HG03354 (cell line): ENCODE data around the gene UBXN11.
"Not testable (repeated sequence)": the region's sequence is repeated elsewhere in the genome, so short reads cannot be mapped to it uniquely, and the experiment has no call there.

Experiments used
- ATAC-seq: cut with Tn5 transposase; IDR thresholded peaks from one replicate; pipeline ENCODE4 v1.9.1; 2021; ENCODE audit warnings: mild to moderate bottlenecking; ENCODE audit not compliant: unreplicated experiment, poor library complexity, severe bottlenecking

UBXN11 gene

GRCh38 chr1:26337206-26337535 lies 30.7 kb upstream of the UBXN11 start:
- no peak for ATAC-seq

- ATAC-seq: peak; percentile 57
Observed at GRCh38 chr1:26336477-26337205, 30.2 kb upstream of the UBXN11 start.

DNA sequence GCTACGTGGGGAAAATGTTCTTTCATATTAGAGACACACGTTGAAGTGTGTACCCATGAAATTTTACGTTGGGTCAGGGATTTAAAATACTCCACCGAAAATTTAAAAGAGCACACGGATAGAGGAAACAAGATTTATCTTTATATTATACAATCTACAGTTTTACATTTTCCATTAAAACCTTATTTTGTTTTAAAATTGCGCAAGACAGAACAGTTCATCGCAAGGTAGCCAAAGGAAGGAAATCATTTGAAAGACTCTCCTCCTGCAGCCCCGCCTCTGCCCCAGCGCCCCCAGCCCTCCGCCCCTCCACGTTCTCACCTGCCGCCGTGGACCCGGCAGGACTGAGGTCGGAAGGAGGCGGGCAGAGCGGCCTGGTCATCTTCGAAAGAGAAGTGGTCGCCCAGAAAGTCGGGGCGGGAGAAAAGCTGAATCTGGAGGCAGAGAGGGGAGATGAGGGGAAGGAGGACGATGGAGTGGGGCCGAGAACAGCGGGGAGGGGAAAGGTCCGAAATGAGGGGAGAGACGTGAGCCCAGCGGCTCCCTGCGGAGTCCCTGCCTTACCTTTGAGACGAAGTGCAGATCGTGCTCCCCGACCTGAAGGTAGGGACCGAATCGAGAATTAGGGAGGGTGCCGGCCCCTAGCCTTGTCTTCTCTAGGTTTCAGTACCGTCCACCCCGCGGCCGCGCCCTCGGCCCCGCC lies 29.5 kb upstream of the UBXN11 start:
- no peak for ATAC-seq

- not testable (repeated sequence) for ATAC-seq
Observed at GRCh38 chr1:26333312-26333711, 26.9 kb upstream of the UBXN11 start.

GRCh38 chr1:26330276-26330675 lies 23.8 kb upstream of the UBXN11 start:
- ATAC-seq: no peak

GRCh38 chr1:26329380-26329779 lies 22.9 kb upstream of the UBXN11 start:
- ATAC-seq: not testable (repeated sequence)

- no peak for ATAC-seq
Observed at GRCh38 chr1:26328597-26328996, 22.2 kb upstream of the UBXN11 start.

DNA sequence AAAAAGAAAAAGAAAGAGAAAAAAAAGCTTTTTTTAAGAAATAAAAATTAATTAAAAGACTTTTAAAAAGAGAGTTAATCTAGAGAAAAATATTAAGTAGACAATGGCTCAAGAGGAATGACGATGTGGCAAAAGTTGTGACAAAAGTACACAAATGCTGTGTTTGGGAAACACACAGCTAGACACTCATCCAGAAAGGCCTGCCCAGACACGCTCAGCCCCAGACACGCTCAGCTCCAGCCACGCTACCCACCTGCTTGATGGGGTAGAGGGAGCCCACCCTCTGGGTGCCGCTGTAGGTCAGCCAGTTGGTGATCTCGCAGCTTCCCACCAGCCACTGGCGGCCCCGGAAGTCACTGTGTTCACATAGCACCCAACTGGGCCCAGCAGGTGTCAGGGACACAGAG lies 21.5 kb upstream of the UBXN11 start:
- ATAC-seq: no peak

GRCh38 chr1:26324550-26324949 lies 18.1 kb upstream of the UBXN11 start:
- ATAC-seq: no peak

DNA sequence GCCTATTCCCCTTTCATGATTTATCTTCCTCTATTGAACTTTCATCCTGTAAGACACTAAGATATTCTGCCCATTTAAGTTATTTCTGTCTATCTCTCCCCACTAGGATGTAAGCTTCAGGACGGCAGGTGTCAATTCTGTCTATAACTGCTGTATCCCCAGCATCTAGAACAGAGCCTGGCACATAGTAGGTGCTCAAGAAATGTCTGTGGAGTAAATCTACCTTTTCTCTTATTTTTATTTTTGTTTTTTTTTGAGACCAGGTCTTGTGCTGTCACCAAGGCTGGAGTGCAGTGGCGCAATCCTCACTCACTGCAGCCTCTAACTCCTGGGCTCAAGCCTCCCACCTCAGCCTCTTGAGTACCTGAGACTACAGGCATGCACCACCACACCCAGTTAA lies 16.9 kb upstream of the UBXN11 start:
- ATAC-seq: no peak

- ATAC-seq: no peak
Observed at GRCh38 chr1:26322042-26322331, 15.6 kb upstream of the UBXN11 start.

- no peak for ATAC-seq
Observed at GRCh38 chr1:26321315-26322041, 15.0 kb upstream of the UBXN11 start.

DNA sequence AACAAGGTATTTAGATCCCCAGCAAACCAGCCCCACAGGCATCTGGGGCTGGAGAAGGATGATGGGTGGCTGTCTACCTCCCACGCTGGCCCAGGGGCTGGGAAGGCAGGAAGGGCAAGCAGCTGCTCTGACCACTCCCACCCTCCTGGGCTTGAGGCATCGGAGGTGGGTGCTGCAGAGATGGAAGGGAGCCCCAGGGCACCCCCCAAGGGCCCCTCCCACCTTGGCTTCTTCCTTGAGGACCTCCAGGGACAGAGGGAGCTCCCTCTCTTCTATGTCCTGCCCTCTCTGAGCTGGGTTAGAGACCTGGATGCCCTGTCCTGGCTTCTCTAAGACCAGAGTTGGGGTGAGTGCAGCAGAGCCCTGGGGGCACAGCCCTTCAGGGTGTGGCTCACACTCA lies 14.5 kb upstream of the UBXN11 start:
- no peak for ATAC-seq

DNA sequence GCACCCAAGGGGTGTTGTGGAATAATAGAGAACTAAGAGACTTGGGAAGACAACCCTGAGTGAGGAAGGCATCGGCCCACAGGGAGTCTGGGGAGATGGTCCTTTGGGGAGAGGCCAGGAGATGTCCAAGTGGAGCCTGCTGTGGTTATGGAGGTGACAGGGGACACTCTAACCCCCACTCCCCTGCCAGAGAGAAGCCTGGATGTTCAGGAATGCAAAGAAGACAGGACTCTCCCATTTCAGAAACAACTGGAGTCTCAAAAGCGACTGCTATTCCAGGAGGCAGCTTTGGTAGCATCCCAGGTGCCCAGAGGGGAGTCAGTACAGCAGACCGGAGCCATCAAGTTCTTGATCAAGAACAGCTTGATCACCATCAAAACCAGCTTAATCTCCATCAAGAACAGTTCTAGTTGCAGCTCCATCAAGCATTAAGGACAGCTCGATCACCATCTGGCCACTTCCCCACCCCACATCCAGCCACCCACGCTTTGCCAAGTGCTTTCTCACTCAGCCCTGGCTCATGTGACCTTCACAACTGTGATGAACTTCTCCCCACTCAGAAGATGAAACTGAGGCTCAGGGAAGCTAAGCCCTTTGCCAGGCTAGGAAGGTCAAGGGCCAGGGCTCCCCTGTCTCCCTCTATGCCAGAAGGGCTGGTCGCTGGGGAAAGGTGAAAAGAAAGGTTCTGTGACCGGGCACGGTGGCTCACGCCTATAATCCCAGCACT lies 12.1 kb upstream of the UBXN11 start:
- ATAC-seq: no peak

GRCh38 chr1:26317612-26318337 lies 11.3 kb upstream of the UBXN11 start, which contains the start of gene CD52:
CD52 (plus strand) TSS chr1:26317958; CDS start chr1:26318018, 60 bp downstream.
- ATAC-seq: peak; percentile 49

GRCh38 chr1:26317146-26317545 lies 10.7 kb upstream of the UBXN11 start:
- no peak for ATAC-seq

DNA sequence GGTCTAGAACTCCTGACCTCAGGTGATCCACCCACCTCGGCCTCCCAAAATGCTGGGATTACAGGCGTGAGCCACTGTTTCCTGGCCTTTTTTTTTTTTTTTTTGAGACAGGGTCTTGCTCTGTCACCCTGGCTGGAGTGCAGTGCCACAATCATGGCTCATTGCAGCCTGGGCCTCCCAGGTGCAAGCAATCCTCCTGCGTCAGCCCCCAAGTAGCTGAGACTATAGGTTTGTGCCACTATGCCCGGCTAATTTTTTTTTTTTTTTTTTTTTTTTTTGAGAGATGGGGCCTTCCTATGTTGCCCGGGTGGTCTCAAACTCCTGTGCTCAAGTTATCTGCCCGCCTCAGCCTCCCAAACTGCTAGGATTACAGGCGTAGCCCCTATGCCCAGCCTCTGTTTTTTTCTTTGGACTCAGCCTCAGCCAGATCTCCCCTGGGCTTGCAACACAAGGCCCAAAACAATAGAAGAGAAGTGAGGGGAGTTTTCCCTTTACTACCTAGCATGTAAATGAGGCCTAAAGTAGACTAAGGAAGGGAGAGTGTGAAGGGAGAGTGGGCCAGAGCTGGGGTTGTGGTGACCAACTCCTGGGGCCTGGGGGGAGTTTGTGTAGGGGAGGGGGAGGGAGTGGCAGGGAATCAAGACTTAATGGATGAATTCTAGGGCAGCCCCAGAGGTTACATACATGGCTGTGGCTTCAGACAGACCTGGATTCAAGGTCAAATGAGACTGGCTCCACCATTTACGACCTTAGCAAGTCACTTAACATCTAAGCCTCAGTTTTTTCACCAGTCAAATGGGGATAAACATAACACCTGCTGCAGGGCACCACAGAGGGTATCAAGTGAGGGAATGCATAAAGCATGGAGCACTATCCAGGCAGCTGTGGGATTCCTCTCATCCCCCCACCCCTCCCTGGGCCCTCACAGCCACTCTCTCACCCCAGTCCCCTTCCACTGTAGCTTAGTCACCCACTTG lies 9.7 kb upstream of the UBXN11 start:
- no peak for ATAC-seq

DNA sequence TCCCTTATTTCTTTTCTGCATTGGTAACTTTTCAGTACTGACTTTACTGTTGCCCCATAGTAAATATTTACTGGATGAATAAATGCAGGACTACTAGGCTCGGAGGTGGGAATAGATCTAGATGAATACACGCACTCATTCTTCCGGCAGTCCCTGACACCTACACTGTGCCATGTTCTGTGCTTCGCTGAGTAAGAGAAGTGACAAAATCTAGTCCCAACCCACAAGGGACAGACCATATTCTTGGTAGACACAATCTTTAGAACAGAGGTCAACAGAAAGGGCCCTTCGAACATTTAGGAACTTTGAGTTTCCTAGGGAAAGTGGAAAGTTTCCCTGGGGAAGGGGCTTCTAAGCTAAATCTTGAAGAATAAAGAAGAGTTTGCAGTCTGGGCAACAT lies 8.1 kb upstream of the UBXN11 start:
- ATAC-seq: no peak
